Putamen (tissue), 1 donor: ENCODE data around the gene BICD2.

Experiments used
- DNase-seq: peaks from one replicate; pipeline ENCODE4 v3.0.0-alpha.2; 2016; ENCODE audit warnings: low spot score

Gene BICD2

DNA sequence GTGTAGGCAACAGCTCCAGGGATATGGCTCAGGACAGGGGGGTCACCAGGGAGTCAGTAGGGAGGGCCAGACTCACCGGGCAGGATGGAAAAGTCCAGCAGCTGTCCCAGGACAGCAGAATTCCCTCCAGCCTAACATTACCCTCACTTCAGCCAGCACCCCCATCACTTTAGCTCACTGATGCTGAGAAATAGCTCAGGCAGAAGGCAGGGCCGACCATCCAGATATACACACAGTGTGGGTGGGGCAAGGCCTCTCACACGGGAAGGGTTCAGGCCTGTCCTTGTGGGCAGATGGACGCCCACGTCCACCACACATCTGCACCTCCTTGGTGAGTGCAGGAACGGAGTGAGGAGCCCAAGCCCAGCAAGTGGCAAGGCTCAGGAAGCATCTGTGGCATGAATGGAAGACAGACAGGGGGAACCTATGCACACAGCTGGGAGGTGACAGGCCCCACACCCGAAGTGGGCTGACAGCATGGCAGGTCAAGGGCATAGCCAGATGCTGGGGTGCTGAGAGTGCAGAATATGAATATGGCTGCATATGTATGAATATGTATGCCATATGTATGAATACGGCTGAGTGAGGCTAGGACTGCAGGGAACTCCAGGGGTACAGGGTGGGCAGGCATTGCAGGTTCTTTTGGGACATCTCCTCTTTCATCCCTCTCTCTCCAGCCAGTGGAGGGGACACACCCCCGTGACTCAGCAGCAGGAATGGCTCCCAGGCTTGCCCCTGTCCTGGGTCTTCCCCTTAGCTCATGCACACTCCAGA lies 17.0 kb downstream of the BICD2 start:
- DNase-seq: no peak

DNA sequence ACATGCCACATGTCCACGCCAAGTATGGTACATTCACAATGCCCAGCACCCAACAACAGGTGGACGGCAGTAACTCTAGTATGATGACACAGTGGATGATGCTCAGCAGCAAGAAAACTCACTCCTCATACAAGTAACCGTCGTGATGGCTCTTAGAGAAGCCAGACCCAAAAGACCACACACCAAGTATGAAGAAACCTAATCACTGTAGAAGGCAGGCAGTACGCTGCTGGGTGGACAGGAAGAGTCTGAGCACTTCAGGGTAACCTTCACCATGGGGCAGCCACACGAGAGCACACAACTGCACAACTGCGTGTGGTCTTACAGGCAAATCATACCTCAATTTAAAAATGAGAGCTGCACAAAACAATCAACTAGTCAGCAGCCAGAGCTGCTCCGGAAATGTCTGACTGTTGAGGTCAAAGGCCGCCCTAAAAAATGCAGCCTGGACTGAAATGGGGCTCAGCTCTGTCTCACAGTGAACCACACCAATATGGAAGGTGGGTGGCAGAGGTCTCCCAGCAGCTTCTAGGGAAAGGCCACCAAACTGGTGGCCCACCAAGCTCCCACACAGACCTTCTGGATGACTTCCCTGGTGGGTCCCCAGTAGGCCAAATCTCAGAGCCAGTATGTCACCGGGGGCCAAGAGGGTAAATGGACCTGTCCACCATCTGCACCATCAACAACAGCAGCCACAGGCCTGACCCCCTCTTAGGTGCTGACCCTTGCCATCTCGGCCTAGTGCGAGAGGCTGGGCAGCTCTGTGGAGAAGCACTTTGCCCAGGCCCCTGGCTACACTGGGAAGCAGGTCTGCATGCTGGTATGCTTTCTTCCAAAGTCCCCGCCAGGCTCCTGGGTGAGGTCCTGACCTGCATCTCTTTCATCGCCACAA lies 17.8 kb downstream of the BICD2 start:
- no peak for DNase-seq

DNA sequence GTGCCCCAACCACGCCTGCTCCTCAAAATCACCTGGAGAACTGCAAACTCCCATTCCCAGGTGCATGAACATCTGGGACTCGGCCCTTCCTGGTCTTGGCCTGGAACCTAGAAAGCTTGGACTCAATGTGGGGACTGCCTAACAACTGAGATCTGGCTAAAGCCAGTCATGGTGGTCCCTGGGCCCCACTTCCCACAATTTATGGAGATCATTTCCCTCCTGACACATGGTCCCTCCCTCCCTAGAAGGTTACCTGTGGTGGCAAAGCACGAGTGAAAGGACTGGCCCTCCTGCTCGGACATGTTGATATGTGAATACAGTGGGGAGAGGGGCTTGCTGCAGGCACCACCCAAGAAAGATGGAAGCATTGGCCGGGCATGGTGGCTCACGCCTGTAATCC lies 18.8 kb downstream of the BICD2 start:
- no peak for DNase-seq

DNA sequence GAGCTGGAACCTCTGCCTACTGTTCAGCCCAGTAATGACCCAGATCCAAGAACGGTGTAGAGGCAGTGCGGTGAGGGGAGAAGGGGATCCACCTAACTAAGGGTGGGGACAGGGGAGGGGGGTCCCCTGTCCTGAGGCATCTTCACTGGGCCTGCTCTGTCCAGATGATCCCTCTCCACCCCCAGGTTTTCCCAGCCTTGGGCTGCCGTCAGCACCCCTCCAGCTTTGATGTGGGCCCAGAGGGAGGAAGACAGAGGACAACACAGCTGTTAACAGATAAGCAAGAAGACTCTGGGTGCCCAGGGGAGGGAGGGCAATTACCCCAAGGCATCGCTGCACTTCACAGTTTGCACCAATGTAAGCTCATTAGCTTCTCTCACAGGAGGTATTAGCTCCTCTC lies 19.3 kb downstream of the BICD2 start:
- DNase-seq: no peak

DNA sequence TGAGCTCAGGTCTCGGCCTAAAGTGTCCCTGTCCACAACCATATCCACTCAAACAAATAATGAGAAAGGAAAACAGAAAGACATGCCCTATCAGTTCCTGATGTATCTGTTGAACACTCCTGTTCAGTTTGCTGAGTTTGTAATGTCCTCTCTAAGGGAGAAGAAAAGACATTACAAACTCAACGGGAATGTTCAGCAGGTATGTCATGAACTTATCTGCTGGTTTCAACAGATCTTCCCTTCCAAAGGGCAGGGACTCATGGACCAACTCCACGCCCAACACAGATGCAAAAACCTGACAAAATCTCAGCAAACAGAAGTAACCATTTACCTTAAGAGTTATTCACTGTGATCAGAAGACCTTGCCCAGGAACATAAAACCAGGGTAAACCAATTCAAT lies 23.7 kb downstream of the BICD2 start:
- no peak for DNase-seq

DNA sequence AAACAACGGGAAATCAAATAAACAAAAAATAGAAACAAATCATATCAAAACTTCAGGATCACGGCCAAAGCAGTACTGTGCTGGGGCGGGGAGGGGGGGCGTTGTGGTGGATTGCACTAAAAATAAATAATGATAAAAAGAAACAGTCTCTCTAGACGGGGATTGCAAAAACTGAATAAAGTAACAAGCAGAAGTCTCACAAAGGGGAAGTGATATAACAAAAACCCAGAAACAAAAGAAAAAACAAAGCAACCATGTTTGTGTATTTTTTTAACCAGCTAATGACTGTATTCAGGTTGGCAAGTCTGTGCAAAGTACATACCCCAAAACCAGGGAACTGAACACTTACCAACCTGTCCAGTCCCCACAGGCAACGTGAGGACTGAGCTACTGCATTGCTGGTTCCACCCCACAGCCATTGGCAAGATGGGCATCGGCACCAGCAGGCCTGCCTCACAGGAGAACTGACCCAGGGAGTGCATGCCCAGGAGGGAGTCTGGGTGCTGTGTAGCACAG lies 24.1 kb downstream of the BICD2 start:
- DNase-seq: no peak

DNA sequence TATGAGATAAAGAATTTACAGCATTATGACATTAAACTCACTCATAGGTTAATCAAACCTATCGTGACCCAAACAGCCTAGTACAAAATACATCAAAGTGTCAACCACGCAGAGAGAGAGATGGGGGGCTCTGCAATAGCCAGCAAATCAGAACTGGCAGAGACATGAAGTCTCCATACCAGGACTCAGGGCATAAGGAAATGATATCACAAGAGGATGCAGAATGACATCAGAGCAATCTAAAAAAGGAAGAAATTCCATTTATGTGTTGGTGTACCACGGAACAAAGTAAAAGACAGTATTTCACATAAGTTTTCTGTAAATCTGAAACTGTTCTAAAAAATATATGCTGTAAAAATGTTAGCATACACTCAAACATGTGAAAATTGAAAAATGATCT lies 24.6 kb downstream of the BICD2 start:
- DNase-seq: no peak

DNA sequence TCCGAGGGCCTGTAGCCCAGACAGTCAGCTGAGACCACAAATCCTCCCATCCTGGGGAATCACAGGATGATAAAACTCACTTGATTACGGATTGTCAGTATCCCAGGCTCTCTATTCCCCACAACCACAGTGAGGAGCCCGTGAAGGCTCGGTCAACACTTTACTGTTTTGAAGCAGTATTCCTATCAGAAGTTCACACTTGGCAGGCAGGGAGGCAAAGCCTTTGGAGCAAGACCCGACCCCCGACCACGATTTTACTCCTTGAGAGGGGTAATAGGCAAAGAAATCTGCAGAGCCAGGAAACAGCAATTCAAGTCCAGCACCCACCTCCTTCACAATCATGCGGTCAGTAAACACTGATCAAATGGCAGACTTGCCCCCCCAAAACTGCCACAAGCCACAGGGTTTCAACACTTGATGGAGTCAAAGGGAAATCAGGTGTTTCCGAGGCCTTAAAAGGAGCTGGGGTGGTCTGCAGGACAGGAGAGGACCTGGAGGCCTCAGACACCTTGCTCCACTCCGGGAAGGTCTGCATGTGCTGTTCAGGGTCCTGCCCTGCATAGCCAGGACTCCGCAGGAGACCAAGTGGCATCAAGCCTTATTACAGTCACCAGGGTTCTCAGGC lies 25.2 kb downstream of the BICD2 start:
- DNase-seq: no peak

DNA sequence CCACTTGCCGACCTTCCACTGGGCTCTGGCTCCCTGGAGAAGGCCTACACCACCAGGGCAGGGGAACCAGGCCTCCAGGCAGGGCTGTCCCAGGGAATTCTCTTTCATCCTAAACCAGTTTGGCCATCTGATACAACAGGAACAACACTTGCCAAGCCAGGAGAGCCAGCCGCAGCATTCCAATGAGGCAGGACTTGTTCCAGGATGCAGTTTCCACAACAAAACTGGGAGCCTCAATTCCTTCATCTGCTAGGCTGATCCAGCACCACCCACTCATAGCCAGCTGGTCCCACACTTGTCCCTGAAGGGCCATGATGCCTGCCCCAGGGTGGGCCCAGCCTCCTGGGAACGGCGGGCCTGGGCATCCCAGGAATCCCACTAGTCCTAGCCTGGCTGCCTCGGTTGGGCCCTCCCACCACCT lies 26.0 kb downstream of the BICD2 start:
- DNase-seq: no peak

DNA sequence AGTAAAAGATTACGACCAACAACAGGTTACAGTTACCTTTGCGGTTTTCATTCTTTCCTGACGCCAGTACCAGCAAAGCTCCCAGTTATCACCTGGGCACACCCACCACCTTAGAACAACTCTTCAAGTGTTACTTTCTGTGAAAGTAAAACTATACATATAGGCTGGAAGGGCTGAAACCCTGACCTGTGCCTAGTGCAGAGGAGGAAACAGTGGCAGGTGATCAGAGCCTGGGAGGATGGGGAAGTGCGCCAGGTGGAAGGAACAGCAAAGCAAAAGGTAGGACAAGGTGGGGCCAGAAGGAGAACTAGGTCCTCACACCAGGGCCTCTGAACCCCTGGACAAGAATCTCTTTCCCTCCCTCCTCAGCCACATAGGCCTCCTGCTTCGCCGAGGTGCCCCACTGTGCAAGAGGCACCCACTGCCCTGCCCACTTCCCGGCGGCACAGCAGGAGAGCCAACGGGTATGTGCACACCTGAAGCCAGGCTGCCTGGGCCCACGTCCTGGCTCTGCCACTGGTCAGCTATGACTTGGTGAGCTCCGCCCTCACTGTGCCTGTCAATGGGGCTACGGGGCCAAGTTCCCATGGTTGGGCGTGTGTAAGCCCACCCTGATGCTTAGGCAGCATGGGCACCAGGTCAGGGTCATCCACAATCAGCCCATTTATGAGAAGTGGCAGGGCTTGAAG lies 26.9 kb downstream of the BICD2 start:
- DNase-seq: no peak

DNA sequence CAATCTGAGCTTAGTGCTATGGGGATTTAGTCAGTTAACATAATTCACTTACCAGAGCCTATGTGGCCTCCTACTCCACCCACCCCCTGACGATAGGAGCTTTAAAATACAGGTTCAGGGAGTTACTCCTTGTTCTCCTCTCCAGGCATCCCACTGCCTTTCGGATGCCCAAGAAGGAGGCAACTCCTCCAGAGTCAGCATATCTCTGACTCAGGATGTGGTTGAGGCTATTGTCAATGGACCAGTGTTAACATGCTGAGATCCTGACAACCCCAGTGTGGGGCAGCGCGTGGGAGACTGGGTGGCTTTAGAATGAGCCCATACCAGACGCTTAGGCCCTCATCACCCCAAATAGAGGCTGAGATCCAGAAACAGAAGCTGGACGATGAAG lies 27.4 kb downstream of the BICD2 start:
- no peak for DNase-seq

DNA sequence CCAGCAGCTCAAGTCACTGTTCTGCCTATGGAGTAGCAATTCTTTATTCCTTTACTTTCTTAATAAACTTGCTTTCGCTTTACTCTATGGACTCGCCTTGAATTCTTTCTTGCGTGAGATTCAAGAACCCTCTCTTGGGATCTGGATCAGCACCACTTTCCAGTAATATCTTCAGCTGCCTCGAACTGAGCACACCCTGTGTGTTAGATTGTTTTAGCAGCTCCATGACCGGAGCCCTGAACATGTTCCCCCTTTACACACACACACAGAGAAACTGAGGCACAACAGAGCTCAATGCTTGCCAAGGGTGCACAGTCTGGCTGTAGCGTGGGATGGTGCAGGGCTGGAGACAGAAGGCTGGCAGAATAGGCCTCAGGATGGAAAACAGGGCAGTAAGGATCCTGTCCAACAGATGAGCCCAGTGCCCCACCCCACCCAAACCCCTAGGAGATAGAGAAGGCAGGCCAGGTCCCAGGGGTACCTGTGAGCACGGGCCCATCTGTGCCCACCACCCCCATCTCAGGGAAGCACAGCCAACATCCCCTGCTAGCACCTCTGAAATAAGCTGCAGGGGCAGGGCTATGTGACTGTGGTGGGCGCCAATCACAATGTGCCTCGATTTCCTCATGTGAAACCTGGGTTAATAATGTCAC lies 27.9 kb downstream of the BICD2 start:
- no peak for DNase-seq

DNA sequence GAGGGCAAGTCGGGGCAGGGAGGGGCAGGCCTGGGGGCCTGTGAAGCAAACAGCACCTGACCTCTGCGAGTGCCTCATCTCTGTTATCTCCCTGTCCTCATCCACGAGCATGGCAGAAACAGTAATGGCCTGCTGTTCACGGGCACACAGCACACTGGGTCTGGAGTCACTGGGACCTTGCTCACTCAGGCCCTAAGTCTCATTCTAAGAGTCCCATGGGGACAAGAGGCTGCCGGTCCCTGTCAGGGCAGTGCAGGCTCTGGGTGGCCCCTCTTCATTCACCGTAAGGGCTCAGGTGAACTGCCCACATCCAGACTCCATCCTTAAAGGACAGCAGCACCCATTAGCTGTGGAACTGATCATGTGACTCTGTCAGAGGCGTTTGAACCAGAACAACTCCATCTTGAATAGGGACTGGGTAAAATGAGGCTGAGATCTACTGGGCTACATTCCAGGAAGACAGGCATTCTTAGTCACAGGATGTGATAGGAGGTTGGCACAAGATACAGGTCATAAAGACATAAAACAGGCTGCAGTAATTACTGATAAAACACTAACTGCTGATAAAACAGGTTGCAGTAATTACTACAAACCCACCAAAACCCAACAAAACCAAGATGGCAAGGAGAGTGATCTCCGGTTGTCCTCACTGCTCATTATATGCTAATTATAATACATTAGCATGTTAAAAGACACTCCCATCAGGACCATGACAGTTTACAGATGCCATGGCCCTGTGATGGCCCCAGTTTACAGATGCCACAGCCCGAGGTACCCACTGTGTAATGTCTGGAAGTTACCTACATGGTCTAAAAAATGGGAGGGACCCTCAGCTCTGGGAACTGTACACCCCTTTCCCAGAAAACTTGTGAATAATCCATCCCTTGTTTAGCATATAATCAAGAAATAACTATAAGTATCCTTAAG lies 28.7 kb downstream of the BICD2 start:
- no peak for DNase-seq

DNA sequence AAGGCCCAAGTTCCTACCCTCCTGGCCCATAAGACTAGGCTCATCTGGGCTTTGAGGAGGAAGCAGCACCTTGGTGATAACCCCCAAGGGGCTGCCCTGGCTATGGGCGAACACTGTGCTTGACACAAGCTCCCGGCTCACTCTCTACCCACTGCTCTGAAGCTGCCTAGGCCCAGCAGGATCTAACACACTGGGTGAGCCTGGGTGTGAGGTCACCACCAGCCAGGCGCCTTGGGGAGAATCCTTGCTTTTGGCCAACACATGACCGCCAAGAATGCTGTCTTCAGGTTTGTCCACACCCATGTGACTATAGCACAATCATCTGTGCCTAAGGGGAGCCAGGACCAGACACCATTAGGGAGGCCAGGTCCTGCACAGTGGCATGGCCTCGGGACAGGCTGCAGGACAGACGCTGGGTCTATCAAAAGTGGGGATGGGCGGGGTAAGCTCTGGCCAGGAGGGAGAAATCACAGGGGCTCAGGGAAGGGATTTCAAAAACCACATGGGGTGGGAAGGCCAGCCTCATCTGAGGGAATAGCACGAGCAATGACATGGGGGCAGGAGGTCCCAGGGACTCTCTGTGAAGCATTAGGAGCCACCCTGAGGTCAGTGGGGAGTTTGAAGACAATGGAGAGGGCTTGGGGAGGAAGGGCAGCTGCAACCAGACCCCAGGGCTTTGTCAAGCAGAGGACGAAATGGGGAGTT lies 29.6 kb downstream of the BICD2 start:
- no peak for DNase-seq

DNA sequence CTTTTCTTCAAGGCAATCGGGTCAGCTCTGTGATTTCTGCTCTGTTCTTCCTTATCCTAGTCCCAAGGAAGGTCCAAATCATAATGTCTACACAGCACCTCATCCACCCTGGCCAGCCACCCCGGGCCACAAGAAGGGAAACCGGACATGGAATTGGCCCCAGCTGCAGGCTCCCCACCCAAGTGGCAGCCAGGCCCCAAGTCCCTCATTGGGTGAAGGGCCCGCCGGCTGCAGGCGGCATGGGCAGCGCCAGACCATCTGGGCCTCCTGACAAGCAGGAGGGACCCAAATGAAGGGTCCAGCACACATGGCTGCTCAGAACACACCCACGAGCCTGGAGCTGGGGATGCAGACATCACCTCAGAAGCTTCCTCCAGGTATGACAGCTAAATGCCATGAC lies 33.7 kb downstream of the BICD2 start:
- DNase-seq: no peak

DNA sequence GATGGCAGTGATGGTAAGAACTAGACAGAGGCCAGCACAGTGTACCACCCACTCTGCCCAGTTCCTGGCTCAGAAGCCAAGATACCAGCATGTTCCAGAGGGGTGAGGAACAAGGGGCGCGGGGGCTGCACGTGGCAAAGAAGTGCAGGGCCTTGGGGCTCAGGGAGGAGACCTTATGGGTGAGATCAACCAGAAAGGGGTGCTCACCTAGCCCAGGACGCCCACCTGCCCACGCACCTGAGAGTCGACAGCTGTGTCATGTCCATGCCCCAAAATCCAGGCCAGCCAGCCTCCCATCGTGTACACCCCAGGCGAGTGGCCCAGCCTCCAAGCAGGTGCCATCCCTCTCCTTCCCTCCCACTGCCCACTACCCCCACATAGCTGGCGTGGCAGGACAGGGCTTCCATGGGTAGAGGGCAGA lies 34.9 kb downstream of the BICD2 start:
- DNase-seq: no peak

DNA sequence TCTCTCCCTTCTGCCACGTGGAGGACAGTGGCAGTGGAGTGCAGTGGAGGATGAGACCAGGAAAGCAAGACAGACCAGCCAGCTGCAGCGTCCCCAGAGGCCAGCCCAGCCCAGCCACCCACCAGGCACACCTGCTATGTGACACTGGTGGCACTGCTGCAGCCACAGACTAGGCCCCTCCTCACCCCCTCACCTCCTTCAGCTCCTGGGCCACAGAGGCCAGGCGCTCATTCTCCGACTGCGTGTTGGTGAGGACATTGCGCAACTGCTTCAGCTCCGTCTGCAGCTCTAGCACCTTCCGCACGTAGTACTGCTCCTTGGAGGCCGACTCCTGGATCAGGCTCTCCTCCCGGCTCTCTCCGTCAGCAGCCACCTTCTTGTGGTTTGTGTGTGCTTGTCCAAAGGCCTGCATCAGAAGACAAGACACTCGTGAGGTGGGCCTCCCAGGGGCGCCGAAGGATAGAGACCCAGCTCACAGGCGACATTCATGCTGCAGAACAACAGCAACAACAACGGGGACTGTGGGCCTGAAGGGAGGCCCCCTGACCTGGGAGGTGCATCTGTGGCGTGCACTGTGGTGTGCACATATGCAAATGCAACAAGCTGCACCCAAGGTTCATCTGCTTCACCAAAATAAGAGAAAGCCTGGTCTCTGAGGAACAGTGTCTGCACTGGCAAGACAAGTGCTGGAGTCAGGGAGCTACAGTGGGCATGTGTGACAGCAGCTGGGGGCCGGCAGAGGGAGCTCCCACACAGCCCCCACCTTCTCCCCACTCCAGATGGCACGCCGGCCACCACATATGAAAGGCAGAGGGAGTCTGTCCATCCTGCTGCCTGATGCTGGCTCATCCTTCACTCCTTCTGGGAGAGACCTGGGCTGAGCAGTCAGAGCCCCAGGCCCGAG lies 35.5 kb downstream of the BICD2 start:
- peak; percentile 42 for DNase-seq
